ENCODE measurements around the gene PTRH2.

Gene PTRH2

DNA sequence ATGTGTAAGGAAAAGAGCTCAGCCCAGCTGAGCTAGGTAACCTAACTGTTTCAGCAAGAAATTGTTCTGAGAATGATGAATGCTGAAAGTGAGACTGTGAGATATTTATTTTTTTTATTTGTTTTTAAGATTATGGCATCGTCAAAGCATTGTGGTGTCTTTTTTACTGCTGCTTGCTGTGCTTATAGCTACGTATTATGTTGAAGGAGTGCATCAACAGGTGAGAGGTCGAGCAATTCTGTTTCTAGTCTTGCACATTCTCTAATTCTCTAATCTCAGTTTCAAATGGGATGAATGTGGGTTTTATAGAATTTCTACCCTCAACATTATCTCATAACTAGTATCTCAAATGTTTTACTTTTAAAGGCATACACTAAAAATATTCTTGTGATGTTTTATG is 30.1 kb upstream of the PTRH2 start:
- H2AFZ ChIP-seq (ENCODE audit: insufficient read depth, low read length, poor library complexity), result no peak overlapping the region
- H3K27ac ChIP-seq (ENCODE audit: low read depth, low read length), result no peak overlapping the region
- DNase-seq, result no peak
- peaks cover 0 to 8% of the 10 kb centered on the region in 2 experiments for H3K36me3 ChIP-seq (ENCODE audit: control insufficient read depth in 1 of 2, insufficient read depth in 2 of 2, low read length in 2 of 2)
- H3K9me3 ChIP-seq (ENCODE audit: insufficient read depth, low read depth, low read length), result no peaks in the 10 kb centered on the region
- no peak overlapping the region for H3K14ac ChIP-seq (ENCODE audit: low read length)
- no peak overlapping the region for H3K4ac ChIP-seq (ENCODE audit: low read depth, low read length)
- no peaks in the 10 kb centered on the region for H3K4me1 ChIP-seq (ENCODE audit: control insufficient read depth in 1 of 2, insufficient read depth in 2 of 2, low read length in 2 of 2)
- H3K79me1 ChIP-seq (ENCODE audit: low read length), result no peaks in the 10 kb centered on the region
- no peak overlapping the region for H4K8ac ChIP-seq (ENCODE audit: low read depth, low read length)
- no peaks in the 10 kb centered on the region for H3K27me3 ChIP-seq (ENCODE audit: insufficient read depth, low read length)
- H3K9ac ChIP-seq (ENCODE audit: low read length), result no peak overlapping the region
- no peaks in the 10 kb centered on the region for H3K79me2 ChIP-seq (ENCODE audit: control insufficient read depth, insufficient read depth, low read length, poor library complexity)
- H3K18ac ChIP-seq (ENCODE audit: low read length), result no peak overlapping the region
- WGBS (ENCODE audit: extremely low coverage, insufficient coverage, insufficient read length), result 100% methylated on average over 1 of the region's 3 CpGs
- H3K23ac ChIP-seq (ENCODE audit: low read length), result no peak overlapping the region
- no peak overlapping the region for H3K4me3 ChIP-seq (ENCODE audit: low read depth, low read length)
- no peak overlapping the region for H2BK120ac ChIP-seq (ENCODE audit: insufficient read depth, low read length, poor library complexity)
- H2AK5ac ChIP-seq (ENCODE audit: low read length), result no peak overlapping the region
- no peak overlapping the region for H4K91ac ChIP-seq (ENCODE audit: low read depth, low read length)
- H2BK12ac ChIP-seq (ENCODE audit: low read length), result no peak overlapping the region
- H3K4me2 ChIP-seq (ENCODE audit: low read length), result no peak overlapping the region
- no peak overlapping the region for H2BK5ac ChIP-seq (ENCODE audit: low read depth, low read length, poor library complexity)
- H4K12ac ChIP-seq (ENCODE audit: low read depth, low read length), result no peak overlapping the region

DNA sequence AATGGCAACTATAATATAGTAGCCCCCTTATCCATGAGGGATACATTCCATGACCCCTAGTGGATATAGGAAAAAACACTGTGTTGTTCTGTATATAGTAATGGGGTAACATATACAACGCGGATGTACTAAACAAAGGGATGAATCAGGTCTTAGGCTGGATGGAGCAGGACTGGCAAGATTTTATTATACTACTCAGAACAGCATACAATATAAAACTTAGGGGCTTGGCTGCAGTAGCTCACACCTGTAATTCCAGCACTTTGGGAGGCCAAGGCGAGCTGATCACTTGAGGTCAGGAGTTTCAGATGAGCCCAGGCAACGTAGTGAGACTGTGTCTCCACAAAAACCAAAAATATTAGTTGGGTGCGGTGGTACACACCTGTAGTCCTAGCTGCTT is 27.0 kb upstream of the PTRH2 start:
- Histone ChIP-seq H3K79me1 (ENCODE audit: low read length) (no peaks in the 10 kb centered on the region), H2BK12ac (ENCODE audit: low read length) (no peak overlapping the region), H3K18ac (ENCODE audit: low read length) (no peak overlapping the region), H3K4ac (ENCODE audit: low read depth, low read length) (no peak overlapping the region), H3K4me1 (ENCODE audit: control insufficient read depth in 1 of 2, insufficient read depth in 2 of 2, low read length in 2 of 2) (no peaks in the 10 kb centered on the region), H3K9me3 (ENCODE audit: insufficient read depth, low read depth, low read length) (no peaks in the 10 kb centered on the region), H3K4me3 (ENCODE audit: low read depth, low read length) (no peak overlapping the region), H3K9ac (ENCODE audit: low read length) (no peak overlapping the region), H3K14ac (ENCODE audit: low read length) (no peak overlapping the region), H3K79me2 (ENCODE audit: control insufficient read depth, insufficient read depth, low read length, poor library complexity) (peaks cover 2% of the 10 kb centered on the region), H3K27me3 (ENCODE audit: insufficient read depth, low read length) (no peaks in the 10 kb centered on the region), H3K23ac (ENCODE audit: low read length) (no peak overlapping the region), H4K91ac (ENCODE audit: low read depth, low read length) (no peak overlapping the region), H4K8ac (ENCODE audit: low read depth, low read length) (no peak overlapping the region), H2AK5ac (ENCODE audit: low read length) (no peak overlapping the region), H3K27ac (ENCODE audit: low read depth, low read length) (no peak overlapping the region), H3K4me2 (ENCODE audit: low read length) (no peak overlapping the region), H2BK5ac (ENCODE audit: low read depth, low read length, poor library complexity) (no peak overlapping the region), H3K36me3 (ENCODE audit: control insufficient read depth in 1 of 2, insufficient read depth in 2 of 2, low read length in 2 of 2) (peaks cover 0 to 8% of the 10 kb centered on the region in 2 experiments), H2BK120ac (ENCODE audit: insufficient read depth, low read length, poor library complexity) (no peak overlapping the region), H4K12ac (ENCODE audit: low read depth, low read length) (no peak overlapping the region), H2AFZ (ENCODE audit: insufficient read depth, low read length, poor library complexity) (no peak overlapping the region)
- DNase-seq, result no peak
- no CpG with 5 or more reads among the region's 5 CpGs for WGBS (ENCODE audit: extremely low coverage, insufficient coverage, insufficient read length)

DNA sequence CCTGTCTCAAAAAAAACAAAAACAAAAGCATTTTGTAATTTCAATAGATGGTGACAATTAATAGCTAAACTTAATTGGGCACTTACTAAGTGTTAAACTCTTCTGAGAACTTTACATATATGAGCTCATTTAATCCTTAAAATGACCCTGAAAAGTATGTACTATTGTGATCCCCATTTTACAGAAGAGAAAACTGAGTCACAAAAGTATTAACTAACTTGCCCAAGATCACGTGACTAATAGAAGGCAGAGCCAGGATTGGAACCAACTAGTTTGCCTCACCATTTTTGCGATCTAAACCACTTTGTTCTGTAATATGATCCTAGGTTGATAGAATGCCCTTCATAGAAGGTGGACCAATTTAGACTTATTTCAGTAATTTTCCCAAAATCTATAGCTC is 26.5 kb upstream of the PTRH2 start:
- no peak overlapping the region for H3K18ac ChIP-seq (ENCODE audit: low read length)
- no CpG with 5 or more reads among the region's 2 CpGs for WGBS (ENCODE audit: extremely low coverage, insufficient coverage, insufficient read length)
- H4K12ac ChIP-seq (ENCODE audit: low read depth, low read length), result no peak overlapping the region
- H4K91ac ChIP-seq (ENCODE audit: low read depth, low read length), result no peak overlapping the region
- no peak for DNase-seq
- no peak overlapping the region for H4K8ac ChIP-seq (ENCODE audit: low read depth, low read length)
- no peak overlapping the region for H2BK5ac ChIP-seq (ENCODE audit: low read depth, low read length, poor library complexity)
- H3K36me3 ChIP-seq (ENCODE audit: control insufficient read depth in 1 of 2, insufficient read depth in 2 of 2, low read length in 2 of 2), result peaks cover 0 to 8% of the 10 kb centered on the region in 2 experiments
- no peak overlapping the region for H3K27ac ChIP-seq (ENCODE audit: low read depth, low read length)
- H3K14ac ChIP-seq (ENCODE audit: low read length), result no peak overlapping the region
- H3K4ac ChIP-seq (ENCODE audit: low read depth, low read length), result no peak overlapping the region
- no peak overlapping the region for H2BK120ac ChIP-seq (ENCODE audit: insufficient read depth, low read length, poor library complexity)
- H3K9me3 ChIP-seq (ENCODE audit: insufficient read depth, low read depth, low read length), result no peaks in the 10 kb centered on the region
- no peak overlapping the region for H2BK12ac ChIP-seq (ENCODE audit: low read length)
- H3K79me1 ChIP-seq (ENCODE audit: low read length), result no peaks in the 10 kb centered on the region
- no peaks in the 10 kb centered on the region for H3K4me1 ChIP-seq (ENCODE audit: control insufficient read depth in 1 of 2, insufficient read depth in 2 of 2, low read length in 2 of 2)
- no peak overlapping the region for H3K9ac ChIP-seq (ENCODE audit: low read length)
- no peak overlapping the region for H3K23ac ChIP-seq (ENCODE audit: low read length)
- no peak overlapping the region for H2AK5ac ChIP-seq (ENCODE audit: low read length)
- peaks cover 2% of the 10 kb centered on the region for H3K79me2 ChIP-seq (ENCODE audit: control insufficient read depth, insufficient read depth, low read length, poor library complexity)
- H2AFZ ChIP-seq (ENCODE audit: insufficient read depth, low read length, poor library complexity), result no peak overlapping the region
- no peaks in the 10 kb centered on the region for H3K27me3 ChIP-seq (ENCODE audit: insufficient read depth, low read length)
- H3K4me2 ChIP-seq (ENCODE audit: low read length), result no peak overlapping the region
- no peak overlapping the region for H3K4me3 ChIP-seq (ENCODE audit: low read depth, low read length)

DNA sequence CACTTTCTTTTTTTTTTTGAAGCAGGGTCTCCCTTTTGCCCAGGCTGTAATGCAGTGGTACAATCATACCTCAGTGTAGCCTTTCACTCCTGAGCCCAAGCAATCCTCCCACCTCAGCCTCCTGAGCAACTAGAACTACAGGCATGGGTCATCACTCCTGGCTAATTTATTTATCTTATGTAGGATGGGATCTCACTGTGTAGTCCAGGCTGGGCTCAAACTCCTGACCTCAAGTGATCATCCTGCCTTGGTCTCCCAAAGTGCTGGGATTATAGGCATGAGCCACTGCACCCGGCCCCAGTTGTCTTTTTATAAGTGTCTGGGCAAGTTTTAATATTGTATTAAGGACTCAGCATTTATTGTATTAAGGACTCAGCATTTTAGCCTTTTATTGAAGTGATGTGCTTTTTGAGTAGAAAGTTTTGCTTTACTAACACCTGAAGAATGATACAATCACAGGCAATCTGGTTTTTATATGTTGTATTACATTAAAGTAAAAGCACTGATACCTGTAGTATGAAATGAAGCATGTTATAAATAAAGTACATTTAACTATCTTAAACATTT is 23.1 kb upstream of the PTRH2 start:
- Histone ChIP-seq H3K18ac (ENCODE audit: low read length) (no peak overlapping the region), H2BK120ac (ENCODE audit: insufficient read depth, low read length, poor library complexity) (no peak overlapping the region), H2BK5ac (ENCODE audit: low read depth, low read length, poor library complexity) (no peak overlapping the region), H3K4ac (ENCODE audit: low read depth, low read length) (peak overlapping the region; percentile 14), H3K23ac (ENCODE audit: low read length) (no peak overlapping the region), H3K4me3 (ENCODE audit: low read depth, low read length) (no peak overlapping the region), H3K27me3 (ENCODE audit: insufficient read depth, low read length) (no peaks in the 10 kb centered on the region), H2BK12ac (ENCODE audit: low read length) (no peak overlapping the region), H3K79me2 (ENCODE audit: control insufficient read depth, insufficient read depth, low read length, poor library complexity) (peaks cover 2% of the 10 kb centered on the region), H3K4me1 (ENCODE audit: control insufficient read depth in 1 of 2, insufficient read depth in 2 of 2, low read length in 2 of 2) (no peaks in the 10 kb centered on the region), H3K9ac (ENCODE audit: low read length) (no peak overlapping the region), H2AK5ac (ENCODE audit: low read length) (no peak overlapping the region), H3K9me3 (ENCODE audit: insufficient read depth, low read depth, low read length) (no peaks in the 10 kb centered on the region), H3K27ac (ENCODE audit: low read depth, low read length) (no peak overlapping the region), H3K4me2 (ENCODE audit: low read length) (no peak overlapping the region), H3K79me1 (ENCODE audit: low read length) (no peaks in the 10 kb centered on the region), H3K14ac (ENCODE audit: low read length) (no peak overlapping the region), H4K8ac (ENCODE audit: low read depth, low read length) (no peak overlapping the region), H4K12ac (ENCODE audit: low read depth, low read length) (no peak overlapping the region), H4K91ac (ENCODE audit: low read depth, low read length) (no peak overlapping the region), H3K36me3 (ENCODE audit: control insufficient read depth in 1 of 2, insufficient read depth in 2 of 2, low read length in 2 of 2) (peaks cover 0 to 3% of the 10 kb centered on the region in 2 experiments), H2AFZ (ENCODE audit: insufficient read depth, low read length, poor library complexity) (no peak overlapping the region)
- no peak for DNase-seq
- no CpG with 5 or more reads among the region's 1 CpG for WGBS (ENCODE audit: extremely low coverage, insufficient coverage, insufficient read length)
